NCI-H524 (cell line): ENCODE data around the gene VAV2.
A peak's percentile ranks its signal among the peaks of the same experiment; 100 is the strongest.

ENCODE experiments used
- DNase-seq, 2 experiments: peaks; one replicate each; lab custom pipeline; 2025; lab: John Stamatoyannopoulos, UW

Gene VAV2

GRCh38 chr9:133890583-133890982 is 101.5 kb downstream of the VAV2 start:
- DNase-seq = no peak

GRCh38 chr9:133889584-133890301 is 102.4 kb downstream of the VAV2 start:
- no peak for DNase-seq

- no peak for DNase-seq
Measured at GRCh38 chr9:133888809-133889491, 103.2 kb downstream of the VAV2 start.

DNA sequence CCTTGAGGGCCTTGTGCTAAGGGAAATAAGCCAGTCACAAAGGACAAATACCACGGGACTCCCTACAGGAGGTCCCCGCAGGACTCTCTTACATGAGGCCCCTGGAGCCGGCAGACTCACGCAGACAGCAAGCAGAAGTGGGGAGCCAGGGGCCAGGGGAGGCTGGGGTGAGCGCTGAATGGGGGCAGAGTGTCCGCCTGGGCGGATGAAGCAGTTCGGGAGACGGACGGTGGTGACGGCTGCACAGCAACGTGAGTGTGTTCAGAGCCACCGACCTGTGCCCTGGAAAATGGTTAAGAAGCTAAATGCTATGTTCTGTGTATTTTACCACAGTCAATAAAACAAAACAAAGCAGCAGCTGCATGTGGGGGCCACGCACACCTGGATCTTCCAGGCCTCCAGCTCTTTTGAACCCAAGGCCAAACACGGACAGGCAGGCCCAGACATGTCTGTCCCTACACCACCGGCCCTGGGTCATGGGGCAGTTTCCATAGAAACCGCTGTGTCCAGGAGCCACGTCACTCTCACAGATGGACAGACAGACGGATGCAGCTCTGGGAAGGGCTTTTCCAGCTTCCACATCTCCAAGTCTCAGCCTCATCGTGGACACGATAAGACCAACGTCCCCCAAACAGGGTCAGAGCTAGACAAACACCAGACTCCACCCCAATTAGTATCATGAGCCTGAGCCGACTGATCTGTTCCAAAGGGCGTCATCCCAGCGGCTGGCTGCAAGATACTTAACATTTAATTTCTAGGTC is 103.9 kb downstream of the VAV2 start:
- DNase-seq = peak in 1 of 2 experiments; percentile 26

DNA sequence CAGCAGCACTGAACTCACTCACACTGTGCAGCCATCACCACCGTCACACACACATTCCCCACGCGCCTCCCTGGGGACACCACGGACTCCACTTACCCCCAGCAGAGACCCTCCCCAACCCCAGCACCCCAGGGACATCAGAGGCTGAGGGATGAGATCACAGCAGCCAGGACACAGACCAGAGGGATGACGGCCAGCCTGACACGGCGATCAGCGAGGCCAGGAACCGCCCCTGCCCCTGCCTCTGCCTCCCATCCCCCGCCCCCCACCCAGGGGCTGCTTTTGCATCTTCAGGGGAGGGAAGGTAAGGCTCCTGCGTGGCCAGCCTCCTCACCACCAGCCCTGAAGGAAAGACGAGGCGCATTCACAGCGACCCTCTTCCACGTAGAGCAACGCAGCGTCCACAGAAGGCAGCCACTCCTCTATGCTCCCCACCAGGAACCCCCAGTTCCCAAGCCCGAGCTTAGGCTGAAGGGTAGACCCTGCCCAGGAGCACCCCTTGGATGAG is 104.5 kb downstream of the VAV2 start:
- DNase-seq = no peak

GRCh38 chr9:133886563-133887501 is 105.3 kb downstream of the VAV2 start:
- no peak for DNase-seq

DNA sequence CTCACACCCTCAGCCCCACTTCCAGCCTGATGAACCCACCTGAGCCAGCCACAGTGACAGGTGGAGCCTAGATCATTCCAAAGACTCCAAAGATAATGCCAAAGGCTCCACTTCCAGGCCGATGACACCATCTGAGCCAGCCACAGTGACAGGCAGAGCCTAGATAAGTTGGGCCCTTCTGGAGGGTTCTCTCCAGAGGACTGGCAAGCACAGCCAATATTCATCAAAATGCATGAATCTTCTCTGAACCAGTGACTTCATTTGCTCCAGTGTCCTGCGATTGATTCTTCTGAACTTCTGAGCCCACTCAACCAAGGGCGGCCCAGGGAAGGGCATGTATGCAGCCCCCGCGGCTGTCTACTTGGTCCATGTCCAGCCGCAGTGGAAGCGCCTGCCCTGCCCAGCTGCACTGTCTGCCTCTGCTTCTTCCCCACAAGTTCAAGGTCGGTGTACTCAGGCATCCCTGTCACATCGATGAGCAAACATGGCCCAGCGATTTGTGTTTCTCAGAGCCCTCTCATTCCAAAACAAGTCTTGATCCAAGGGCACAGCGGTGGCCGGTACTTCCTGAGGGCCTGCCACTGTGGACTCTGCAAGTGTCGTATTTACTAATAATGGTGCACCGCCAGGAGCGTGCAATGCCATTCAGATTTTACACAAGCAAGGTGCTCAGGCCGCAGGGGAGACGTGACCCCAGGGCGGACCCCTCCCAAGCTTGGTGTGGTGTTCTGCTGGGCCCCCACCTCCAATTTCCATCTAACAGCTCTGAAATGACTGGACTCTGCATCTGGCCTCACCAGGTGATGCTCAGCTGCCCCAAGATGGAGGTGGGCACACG is 107.0 kb downstream of the VAV2 start:
- DNase-seq = peak in 1 of 2 experiments; percentile 36

- DNase-seq = peak; percentile 94 to 97
Measured at GRCh38 chr9:133882849-133883755, 109.0 kb downstream of the VAV2 start.

GRCh38 chr9:133881671-133882381 is 110.3 kb downstream of the VAV2 start:
- no peak for DNase-seq

DNA sequence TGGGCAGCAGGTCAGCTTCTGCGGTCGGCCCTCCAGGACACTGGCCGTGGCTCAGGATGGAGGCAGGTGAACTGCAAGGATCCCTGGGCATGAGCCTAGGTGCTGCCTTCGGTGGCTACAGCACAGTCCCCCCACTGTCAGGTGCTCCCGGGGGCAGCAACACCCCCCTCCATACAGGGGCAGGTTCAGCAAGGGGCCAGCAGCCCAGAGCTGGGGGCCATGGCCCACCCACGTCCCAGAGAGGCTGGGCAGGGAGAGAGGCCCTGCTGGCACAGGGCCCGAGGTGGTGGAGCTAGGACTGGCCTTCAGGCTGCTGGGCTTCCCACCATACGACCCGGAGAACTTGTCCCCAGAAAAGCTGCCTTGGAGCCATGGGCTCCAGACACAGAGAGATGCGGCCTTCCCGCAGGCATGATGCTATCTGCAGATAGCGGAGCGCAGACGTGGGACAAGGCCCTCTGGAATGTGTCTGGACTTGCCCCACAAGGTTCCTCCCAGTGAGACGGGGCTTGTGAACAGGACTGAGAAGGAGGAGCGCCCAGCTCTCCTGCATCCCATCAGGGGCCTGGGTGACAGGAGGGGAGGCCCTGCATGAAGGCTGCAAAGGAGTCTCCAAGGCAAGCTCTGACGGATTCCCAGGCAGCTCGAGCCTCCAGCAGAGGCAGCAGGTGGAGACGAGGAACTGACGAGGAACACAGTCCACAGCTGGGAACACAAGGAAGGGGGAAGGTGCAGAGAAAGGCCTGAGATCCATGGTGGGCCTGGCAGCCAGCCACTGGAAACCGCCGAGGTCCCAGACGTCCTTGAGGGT is 111.1 kb downstream of the VAV2 start:
- no peak for DNase-seq

GRCh38 chr9:133880136-133880535 is 112.0 kb downstream of the VAV2 start:
- DNase-seq = no peak

- peak in 1 of 2 experiments; percentile 32 for DNase-seq
Measured at GRCh38 chr9:133879615-133880014, 112.5 kb downstream of the VAV2 start.

- no peak for DNase-seq
Measured at GRCh38 chr9:133878402-133878801, 113.7 kb downstream of the VAV2 start.

DNA sequence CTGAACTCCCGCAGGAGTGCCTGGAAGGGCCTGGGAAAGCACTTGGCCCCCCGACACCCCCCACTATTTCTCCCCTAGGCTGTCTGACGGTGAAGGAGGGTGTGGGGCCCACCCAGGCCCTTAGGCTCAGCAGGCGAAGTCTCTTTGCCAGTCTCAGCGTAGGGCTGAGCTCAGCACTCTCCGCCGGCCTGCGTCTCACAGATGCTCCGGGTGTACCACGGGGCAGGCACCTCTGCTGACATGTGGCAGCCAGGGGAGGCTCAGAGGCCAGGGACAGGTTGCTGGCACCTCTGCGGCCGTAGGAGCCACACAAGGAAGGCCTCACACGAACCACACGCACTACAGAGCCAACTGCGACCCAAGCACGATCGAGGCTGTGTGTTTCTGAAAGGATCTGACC is 114.2 kb downstream of the VAV2 start:
- DNase-seq = no peak

GRCh38 chr9:133877327-133877726 is 114.8 kb downstream of the VAV2 start:
- DNase-seq = no peak

DNA sequence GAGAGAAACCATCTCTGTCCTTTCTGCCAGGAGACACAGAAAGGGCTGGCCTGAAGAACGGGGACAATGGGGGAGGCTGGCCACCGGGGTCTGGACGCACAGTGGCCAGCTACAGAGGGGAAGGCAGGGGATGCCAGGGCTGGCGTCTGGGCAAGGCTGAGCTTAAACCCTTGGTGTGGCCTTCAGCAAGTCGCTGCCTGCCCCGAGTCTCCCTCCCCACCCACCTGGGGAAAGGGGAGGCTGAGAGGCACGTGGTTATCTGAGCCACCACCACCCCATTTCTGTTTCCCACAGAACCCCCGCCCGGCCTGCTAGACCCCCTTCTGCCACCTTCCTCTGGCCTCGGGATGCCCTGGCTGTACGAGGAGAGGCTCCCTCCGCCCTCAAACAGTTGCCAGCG is 115.3 kb downstream of the VAV2 start:
- no peak for DNase-seq

DNA sequence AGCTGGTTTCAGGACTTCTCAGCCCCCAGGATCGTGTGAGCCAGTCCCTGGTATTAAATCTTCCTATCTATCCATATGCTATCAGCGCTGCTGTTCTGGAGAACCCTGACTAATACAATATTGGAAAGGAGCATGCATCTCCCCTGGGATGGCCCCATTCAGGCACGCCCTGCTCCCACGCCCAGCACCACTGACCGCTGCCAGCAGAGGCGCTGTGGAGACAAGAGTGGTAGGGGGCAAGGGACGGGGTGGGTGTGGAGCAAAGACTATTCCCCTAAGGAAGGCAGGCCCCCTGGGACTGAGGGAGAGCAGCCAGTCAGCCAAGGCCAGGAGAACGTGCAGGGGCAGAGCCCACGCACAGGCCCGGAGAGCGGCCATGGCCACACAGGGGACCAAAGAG is 116.0 kb downstream of the VAV2 start:
- DNase-seq = peak in 1 of 2 experiments; percentile 41

DNA sequence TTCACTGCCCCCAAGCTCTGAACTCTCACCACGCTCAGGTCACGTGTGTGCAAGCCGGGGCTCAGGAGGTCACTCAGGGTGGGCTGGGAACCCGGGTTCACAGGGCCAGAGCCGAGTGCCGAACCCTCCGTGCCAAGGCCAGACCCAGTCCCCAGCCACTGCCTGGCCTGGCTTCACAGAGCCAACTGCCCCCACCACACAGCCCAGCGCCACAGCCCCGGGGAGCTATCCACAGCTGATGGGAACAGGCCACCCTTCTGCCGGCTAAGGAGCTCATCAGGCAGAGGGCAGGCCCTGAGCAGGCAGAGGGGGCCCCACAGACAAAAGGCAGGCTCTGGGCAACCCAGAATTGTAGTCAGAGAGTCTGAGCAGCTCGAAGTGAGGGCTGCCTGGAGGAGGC is 117.0 kb downstream of the VAV2 start:
- DNase-seq = no peak
